Middle frontal gyrus (tissue), 1 donor: ENCODE results near the gene SAPCD1.
A peak's percentile ranks its signal among the peaks of the same experiment; 100 is the strongest.
"Not testable (repeated sequence)": the region's sequence is repeated elsewhere in the genome, so short reads cannot be mapped to it uniquely, and the experiment has no call there.

Experiments used
- DNase-seq: peaks from one replicate; pipeline ENCODE4 v3.0.0-alpha.2; 2015; ENCODE audit warnings: low spot score; ENCODE audit errors: extremely low spot score

SAPCD1 gene

GRCh38 chr6:31777667-31778050, 15.2 kb downstream of the SAPCD1 start:
- DNase-seq: no peak

- no peak for DNase-seq
Observed at GRCh38 chr6:31778193-31778592, 15.7 kb downstream of the SAPCD1 start.

- no peak for DNase-seq
Observed at GRCh38 chr6:31778999-31779885, 16.8 kb downstream of the SAPCD1 start.

GRCh38 chr6:31779908-31780307, 17.5 kb downstream of the SAPCD1 start:
- DNase-seq: no peak

- DNase-seq: no peak
Observed at GRCh38 chr6:31780507-31781243, 18.2 kb downstream of the SAPCD1 start.

- no peak for DNase-seq
Observed at GRCh38 chr6:31781244-31782125, 19.0 kb downstream of the SAPCD1 start.

- no peak for DNase-seq
Observed at GRCh38 chr6:31782126-31782855, 19.8 kb downstream of the SAPCD1 start.

- DNase-seq: no peak
Observed at GRCh38 chr6:31784098-31784925, 21.9 kb downstream of the SAPCD1 start.

GRCh38 chr6:31785475-31785874, 23.0 kb downstream of the SAPCD1 start:
- no peak for DNase-seq

- no peak for DNase-seq
Observed at GRCh38 chr6:31791324-31792089, 29.1 kb downstream of the SAPCD1 start.

- DNase-seq: no peak
Observed at GRCh38 chr6:31792090-31792374, 29.6 kb downstream of the SAPCD1 start.

- no peak for DNase-seq
Observed at GRCh38 chr6:31792761-31793171, 30.3 kb downstream of the SAPCD1 start.

- not testable (repeated sequence) for DNase-seq
Observed at GRCh38 chr6:31793927-31794245, 31.4 kb downstream of the SAPCD1 start.

GRCh38 chr6:31794294-31794865, 31.9 kb downstream of the SAPCD1 start:
- no peak for DNase-seq

GRCh38 chr6:31794866-31795615, 32.6 kb downstream of the SAPCD1 start:
- DNase-seq: no peak

GRCh38 chr6:31795616-31796298, 33.3 kb downstream of the SAPCD1 start, which contains the start of gene VARS1:
VARS1 (minus strand) TSS chr6:31795752; CDS start chr6:31795217, 535 bp downstream.
- peak; percentile 82 for DNase-seq

- DNase-seq: no peak
Observed at GRCh38 chr6:31796993-31797385, 34.5 kb downstream of the SAPCD1 start.

GRCh38 chr6:31797588-31797987, 35.1 kb downstream of the SAPCD1 start:
- DNase-seq: no peak
